Measurements from ENCODE around the gene OR10P1.

OR10P1 gene

DNA sequence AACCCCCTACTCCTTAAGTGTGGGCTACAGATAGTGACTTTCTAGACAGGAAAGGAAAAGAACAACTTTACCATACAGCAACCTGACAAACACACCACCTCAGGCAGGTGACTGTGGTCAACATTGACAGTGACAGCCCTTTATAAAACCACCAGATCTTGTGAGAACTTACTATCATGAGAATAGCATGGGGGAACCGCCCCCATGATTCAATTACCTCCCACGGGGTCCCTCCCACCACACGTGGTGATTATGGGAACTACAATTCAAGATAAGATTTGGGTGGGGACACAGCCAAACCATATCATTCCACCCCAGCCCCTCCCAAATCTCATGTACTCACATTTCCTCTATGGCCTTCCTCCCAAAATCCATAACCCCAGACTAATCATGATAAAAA is 16.3 kb downstream of the OR10P1 start:
- H3K27me3 ChIP-seq (ENCODE audit: insufficient read depth, low read length, poor library complexity) = no peaks in the 10 kb centered on the region
- no peak overlapping the region for H3K27ac ChIP-seq (ENCODE audit: low read length)
- H2AFZ ChIP-seq (ENCODE audit: low read depth, low read length) = no peak overlapping the region
- H3K9me3 ChIP-seq (ENCODE audit: insufficient read depth, low read length, severe bottlenecking) = peaks cover 2% of the 10 kb centered on the region
- H3K36me3 ChIP-seq (ENCODE audit: insufficient read depth, low read length) = no peaks in the 10 kb centered on the region
- no peaks in the 10 kb centered on the region for H3K4me1 ChIP-seq (ENCODE audit: insufficient read depth, low read length)
- H3K4me3 ChIP-seq (ENCODE audit: low read depth in 1 of 2, low read length in 2 of 2) = no peak overlapping the region
- H3K9ac ChIP-seq (ENCODE audit: low read depth, low read length) = no peak overlapping the region
- TF ChIP-seq EZH2 (IDR thresholded peaks at IDR 0.05; ENCODE audit: borderline replicate concordance, low read depth, low read length, severe bottlenecking) = no peak
- TF ChIP-seq, protein P1, sequence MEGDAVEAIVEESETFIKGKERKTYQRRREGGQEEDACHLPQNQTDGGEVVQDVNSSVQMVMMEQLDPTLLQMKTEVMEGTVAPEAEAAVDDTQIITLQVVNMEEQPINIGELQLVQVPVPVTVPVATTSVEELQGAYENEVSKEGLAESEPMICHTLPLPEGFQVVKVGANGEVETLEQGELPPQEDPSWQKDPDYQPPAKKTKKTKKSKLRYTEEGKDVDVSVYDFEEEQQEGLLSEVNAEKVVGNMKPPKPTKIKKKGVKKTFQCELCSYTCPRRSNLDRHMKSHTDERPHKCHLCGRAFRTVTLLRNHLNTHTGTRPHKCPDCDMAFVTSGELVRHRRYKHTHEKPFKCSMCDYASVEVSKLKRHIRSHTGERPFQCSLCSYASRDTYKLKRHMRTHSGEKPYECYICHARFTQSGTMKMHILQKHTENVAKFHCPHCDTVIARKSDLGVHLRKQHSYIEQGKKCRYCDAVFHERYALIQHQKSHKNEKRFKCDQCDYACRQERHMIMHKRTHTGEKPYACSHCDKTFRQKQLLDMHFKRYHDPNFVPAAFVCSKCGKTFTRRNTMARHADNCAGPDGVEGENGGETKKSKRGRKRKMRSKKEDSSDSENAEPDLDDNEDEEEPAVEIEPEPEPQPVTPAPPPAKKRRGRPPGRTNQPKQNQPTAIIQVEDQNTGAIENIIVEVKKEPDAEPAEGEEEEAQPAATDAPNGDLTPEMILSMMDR (IDR thresholded peaks at IDR 0.05; ENCODE audit: borderline replicate concordance, extremely low read depth, low read length, poor library complexity, severe bottlenecking) = no peak
- H3K79me2 ChIP-seq (ENCODE audit: insufficient read depth, low read length) = no peaks in the 10 kb centered on the region
- no peak for ATAC-seq (ENCODE audit: insufficient read depth, low read depth)
- DNase-seq = no peak
- no peaks in the 10 kb centered on the region for H4K20me1 ChIP-seq (ENCODE audit: insufficient read depth, low read length)
- no peak overlapping the region for H3K4me2 ChIP-seq (ENCODE audit: insufficient read depth, low read length)

DNA sequence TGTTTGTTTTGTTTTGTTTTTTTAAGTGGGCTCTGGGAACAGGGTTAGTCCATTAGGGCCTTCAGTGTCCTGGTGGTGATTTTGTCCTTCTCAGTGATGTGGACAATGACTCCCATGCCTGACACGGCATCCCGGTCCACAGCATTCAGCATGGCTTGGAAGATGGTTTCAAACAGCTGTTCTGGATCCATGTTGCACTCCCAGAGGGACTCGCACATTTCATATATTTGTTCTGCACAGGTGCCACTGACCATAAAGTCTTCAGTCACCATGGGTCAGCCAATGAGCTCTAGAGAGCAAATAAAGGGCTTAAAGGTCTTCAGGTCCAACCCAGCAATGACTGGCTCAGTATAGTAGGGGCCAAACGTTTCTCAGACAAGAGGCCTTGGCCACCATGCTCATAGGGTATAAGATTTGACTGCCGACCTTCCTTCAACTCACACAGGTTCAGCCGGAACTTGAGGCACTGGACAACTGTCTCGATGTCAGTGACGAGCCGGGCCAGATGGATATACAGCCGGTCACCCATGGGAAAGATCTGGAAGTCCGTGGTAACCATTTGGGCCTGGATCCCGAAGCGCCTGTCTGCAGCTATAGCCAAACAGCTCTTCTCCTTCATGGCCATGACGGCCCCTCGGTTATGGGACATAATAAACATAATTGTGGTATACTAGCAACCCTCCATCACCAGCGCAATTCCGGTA is 18.0 kb downstream of the OR10P1 start:
- Histone ChIP-seq H2AFZ (ENCODE audit: low read depth, low read length) (no peak overlapping the region), H3K4me2 (ENCODE audit: insufficient read depth, low read length) (no peak overlapping the region), H4K20me1 (ENCODE audit: insufficient read depth, low read length) (no peaks in the 10 kb centered on the region), H3K9ac (ENCODE audit: low read depth, low read length) (no peak overlapping the region), H3K36me3 (ENCODE audit: insufficient read depth, low read length) (no peaks in the 10 kb centered on the region), H3K27ac (ENCODE audit: low read length) (no peak overlapping the region), H3K4me1 (ENCODE audit: insufficient read depth, low read length) (no peaks in the 10 kb centered on the region), H3K79me2 (ENCODE audit: insufficient read depth, low read length) (no peaks in the 10 kb centered on the region), H3K27me3 (ENCODE audit: insufficient read depth, low read length, poor library complexity) (peaks cover 2% of the 10 kb centered on the region), H3K9me3 (ENCODE audit: insufficient read depth, low read length, severe bottlenecking) (no peaks in the 10 kb centered on the region), H3K4me3 (ENCODE audit: low read depth in 1 of 2, low read length in 2 of 2) (no peak overlapping the region)
- no peak for ATAC-seq (ENCODE audit: insufficient read depth, low read depth)
- no peak for DNase-seq
- TF ChIP-seq EZH2 (IDR thresholded peaks at IDR 0.05; ENCODE audit: borderline replicate concordance, low read depth, low read length, severe bottlenecking) = no peak
- TF ChIP-seq, protein P1 (IDR thresholded peaks at IDR 0.05; ENCODE audit: borderline replicate concordance, extremely low read depth, low read length, poor library complexity, severe bottlenecking) = no peak

DNA sequence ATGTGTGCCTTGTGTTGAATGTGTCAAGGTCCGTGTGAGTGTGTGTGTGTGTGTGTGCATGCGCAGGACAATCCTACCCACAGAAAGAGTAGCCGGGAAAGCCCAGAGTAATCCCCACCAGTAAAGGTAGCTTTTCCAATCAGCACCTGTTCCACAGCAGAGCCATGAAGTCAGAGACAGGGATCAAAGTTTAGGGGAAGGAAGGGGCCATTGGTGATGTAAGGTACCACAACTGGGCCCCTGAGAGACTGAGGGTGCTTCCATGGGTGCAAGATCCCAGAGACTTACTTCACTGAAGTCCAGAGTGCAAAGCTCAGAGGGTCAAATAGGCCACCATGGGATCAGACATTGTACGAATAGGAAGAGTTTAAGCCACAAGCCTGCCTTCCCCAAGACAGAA is 20.5 kb downstream of the OR10P1 start:
- no peak overlapping the region for H3K9ac ChIP-seq (ENCODE audit: low read depth, low read length)
- no peaks in the 10 kb centered on the region for H3K79me2 ChIP-seq (ENCODE audit: insufficient read depth, low read length)
- H3K27ac ChIP-seq (ENCODE audit: low read length) = no peak overlapping the region
- no peaks in the 10 kb centered on the region for H3K9me3 ChIP-seq (ENCODE audit: insufficient read depth, low read length, severe bottlenecking)
- no peak overlapping the region for H3K4me3 ChIP-seq (ENCODE audit: low read depth in 1 of 2, low read length in 2 of 2)
- no peak overlapping the region for H3K4me2 ChIP-seq (ENCODE audit: insufficient read depth, low read length)
- no peaks in the 10 kb centered on the region for H3K36me3 ChIP-seq (ENCODE audit: insufficient read depth, low read length)
- ATAC-seq (ENCODE audit: insufficient read depth, low read depth) = no peak
- H3K27me3 ChIP-seq (ENCODE audit: insufficient read depth, low read length, poor library complexity) = peaks cover 2% of the 10 kb centered on the region
- no peak overlapping the region for H2AFZ ChIP-seq (ENCODE audit: low read depth, low read length)
- no peaks in the 10 kb centered on the region for H4K20me1 ChIP-seq (ENCODE audit: insufficient read depth, low read length)
- TF ChIP-seq EZH2 (IDR thresholded peaks at IDR 0.05; ENCODE audit: borderline replicate concordance, low read depth, low read length, severe bottlenecking) = no peak
- TF ChIP-seq, protein P1 (IDR thresholded peaks at IDR 0.05; ENCODE audit: borderline replicate concordance, extremely low read depth, low read length, poor library complexity, severe bottlenecking) = no peak
- DNase-seq = no peak
- H3K4me1 ChIP-seq (ENCODE audit: insufficient read depth, low read length) = no peaks in the 10 kb centered on the region
